Neural progenitor cell (in vitro differentiated cells): ENCODE results near the gene CCDC3. TPM values are rescaled to one million over a fixed set of nuclear protein-coding genes. Genes with fewer than 3 reads are reported as not detected.

ENCODE experiments used
- DNase-seq: peaks from one replicate; pipeline ENCODE4 v3.0.0-alpha.2; 2016; ENCODE audit warnings: low spot score
- H2AFZ ChIP-seq: fragments of 200-600 bp; sonication (generic); replicated peaks from 2 replicates; pipeline ENCODE4 v1.6.1; 2016; ENCODE audit warnings: antibody characterized with exemption
- H3F3A ChIP-seq: fragments of 200-600 bp; sonication (generic); 2 replicates; pipeline ENCODE4 v1.6.1; 2016; ENCODE audit warnings: antibody characterized with exemption, low read depth
- H3K27ac ChIP-seq: fragments of 200-600 bp; sonication (generic); 2 replicates; pipeline ENCODE4 v1.5.1; 2016; ENCODE audit warnings: mild to moderate bottlenecking
- H3K27me3 ChIP-seq: fragments of 200-600 bp; sonication (generic); 2 replicates; pipeline ENCODE4 v1.6.1; 2016; ENCODE audit warnings: mild to moderate bottlenecking, moderate library complexity
- H3K36me3 ChIP-seq: fragments of 200-600 bp; sonication (generic); 2 replicates; pipeline ENCODE4 v1.5.1; 2016
- H3K4me1 ChIP-seq: fragments of 200-600 bp; sonication (generic); 2 replicates; pipeline ENCODE4 v1.6.1; 2016; ENCODE audit warnings: mixed run types
- H3K4me2 ChIP-seq: fragments of 200-600 bp; sonication (generic); 2 replicates; pipeline ENCODE4 v1.6.1; 2016
- H3K4me3 ChIP-seq: fragments of 200-600 bp; sonication (generic); 2 replicates; pipeline ENCODE4 v1.5.1; 2016
- H3K79me2 ChIP-seq: fragments of 200-600 bp; sonication (generic); 2 replicates; pipeline ENCODE4 v1.6.1; 2016; ENCODE audit warnings: low read depth
- H3K9ac ChIP-seq: fragments of 200-600 bp; sonication (generic); 2 replicates; pipeline ENCODE4 v1.6.1; 2016
- H3K9me3 ChIP-seq: fragments of 200-600 bp; sonication (generic); 2 replicates; pipeline ENCODE4 v1.5.1; 2016; ENCODE audit warnings: low read depth
- H4K20me1 ChIP-seq: fragments of 200-600 bp; sonication (generic); 2 replicates; pipeline ENCODE4 v1.6.1; 2016; ENCODE audit warnings: low read depth
- H3K27ac Mint-ChIP-seq: 3 replicates; pipeline ENCODE4 v1.8.0; 2021; ENCODE audit warnings: mixed read lengths
- H3K27me3 Mint-ChIP-seq: 2 replicates; pipeline ENCODE4 v1.8.0; 2022; ENCODE audit warnings: low read depth, mild to moderate bottlenecking, inconsistent platforms, moderate library complexity, mixed read lengths; ENCODE audit not compliant: insufficient read depth
- H3K36me3 Mint-ChIP-seq: 3 replicates; pipeline ENCODE4 v1.8.0; 2021; ENCODE audit warnings: mixed read lengths
- H3K4me1 Mint-ChIP-seq: 3 replicates; pipeline ENCODE4 v1.8.0; 2021; ENCODE audit warnings: mixed read lengths
- H3K4me3 Mint-ChIP-seq: 3 replicates; pipeline ENCODE4 v1.8.0; 2021; ENCODE audit warnings: mild to moderate bottlenecking, moderate library complexity, mixed read lengths
- H3K9me3 Mint-ChIP-seq: 3 replicates; pipeline ENCODE4 v1.8.0; 2020; ENCODE audit warnings: mixed read lengths
- EZH2 ChIP-seq: fragments of 200-600 bp; sonication (generic); IDR thresholded peaks from 2 replicates; pipeline ENCODE4 v1.6.1; 2017; ENCODE audit warnings: antibody characterized with exemption, mild to moderate bottlenecking, moderate library complexity
- EZH2phosphoT487 ChIP-seq: fragments of 200-600 bp; sonication (generic); IDR thresholded peaks from 2 replicates; pipeline ENCODE4 v1.6.1; 2017; ENCODE audit warnings: antibody characterized with exemption
- total RNA-seq: library from RNA; depleted of rRNA; stranded (reverse); fragments of >200 nt; gene quantifications from 2 replicates; pipeline ENCODE4 v1.2.3, GENCODE V29; 2015; ENCODE audit warnings: low replicate concordance
- TF ChIP-seq, protein P1 (sequence below): fragments of 200-600 bp; sonication (generic); IDR thresholded peaks from 2 replicates; pipeline ENCODE4 v1.5.1; 2017; ENCODE audit warnings: antibody characterized with exemption, mild to moderate bottlenecking

The CCDC3 gene
- total RNA-seq, 1 donor from 2014 or later, result not detected

DNA sequence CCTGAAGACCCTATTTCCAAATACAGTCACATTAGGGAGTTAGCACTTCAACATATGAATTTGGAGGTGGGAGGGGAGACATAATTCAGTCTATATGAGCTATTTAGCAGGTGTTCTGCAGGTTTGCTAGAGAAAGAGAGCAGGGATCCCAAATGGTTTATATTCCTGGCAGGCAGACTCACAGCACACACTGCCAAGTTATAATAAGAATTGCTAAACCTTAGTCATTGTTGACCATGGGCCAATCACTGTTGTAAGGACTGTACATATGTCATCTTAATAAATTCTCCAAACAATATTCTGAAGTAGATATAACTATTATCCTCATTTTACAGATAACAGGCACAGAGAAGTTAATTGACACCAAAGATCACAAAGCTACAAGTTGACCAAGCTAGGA, 1.5 kb upstream of the CCDC3 start:
- H3K27ac Mint-ChIP-seq, result no peak overlapping the region
- peaks cover 3% of the 10 kb centered on the region for H3K4me1 ChIP-seq

DNA sequence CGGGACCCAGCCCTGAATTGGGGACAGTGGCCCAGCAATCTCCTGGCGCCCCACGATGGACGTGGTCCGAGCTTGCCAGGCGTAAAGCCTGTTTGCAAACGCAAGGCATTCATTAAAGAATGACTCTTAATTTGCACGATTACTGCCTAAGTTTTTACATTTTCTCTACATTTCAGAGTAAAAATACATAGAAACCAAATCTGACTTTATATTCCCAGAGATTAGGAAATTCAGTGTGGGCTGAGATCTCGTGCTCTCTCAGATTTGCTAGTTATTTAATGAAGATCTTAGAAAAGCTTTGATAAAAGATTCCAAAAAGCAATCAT, 337 bp upstream of the CCDC3 start:
- H3K4me1 Mint-ChIP-seq, result peaks cover 8% of the 10 kb centered on the region
- Histone ChIP-seq H3F3A (peaks cover 5% of the 10 kb centered on the region), H3K79me2 (no peaks in the 10 kb centered on the region), H3K27me3 (peaks cover 60% of the 10 kb centered on the region), H3K9me3 (no peaks in the 10 kb centered on the region), H3K4me1 (peaks cover 3% of the 10 kb centered on the region), H3K36me3 (no peaks in the 10 kb centered on the region), H3K4me2 (peak overlapping the region; percentile 90), H3K9ac (no peak overlapping the region), H3K27ac (no peak overlapping the region), H3K4me3 (peak overlapping the region; percentile 59), H4K20me1 (no peaks in the 10 kb centered on the region), H2AFZ (peak overlapping the region; percentile 72)
- DNase-seq, result no peak
- H3K27ac Mint-ChIP-seq, result no peak overlapping the region
- no peaks in the 10 kb centered on the region for H3K9me3 Mint-ChIP-seq
- H3K36me3 Mint-ChIP-seq, result no peaks in the 10 kb centered on the region
- peaks cover 35% of the 10 kb centered on the region for H3K27me3 Mint-ChIP-seq
- peak overlapping the region; percentile 76 for H3K4me3 Mint-ChIP-seq
- TF ChIP-seq EZH2, result peak; percentile 20
- TF ChIP-seq, protein P1, sequence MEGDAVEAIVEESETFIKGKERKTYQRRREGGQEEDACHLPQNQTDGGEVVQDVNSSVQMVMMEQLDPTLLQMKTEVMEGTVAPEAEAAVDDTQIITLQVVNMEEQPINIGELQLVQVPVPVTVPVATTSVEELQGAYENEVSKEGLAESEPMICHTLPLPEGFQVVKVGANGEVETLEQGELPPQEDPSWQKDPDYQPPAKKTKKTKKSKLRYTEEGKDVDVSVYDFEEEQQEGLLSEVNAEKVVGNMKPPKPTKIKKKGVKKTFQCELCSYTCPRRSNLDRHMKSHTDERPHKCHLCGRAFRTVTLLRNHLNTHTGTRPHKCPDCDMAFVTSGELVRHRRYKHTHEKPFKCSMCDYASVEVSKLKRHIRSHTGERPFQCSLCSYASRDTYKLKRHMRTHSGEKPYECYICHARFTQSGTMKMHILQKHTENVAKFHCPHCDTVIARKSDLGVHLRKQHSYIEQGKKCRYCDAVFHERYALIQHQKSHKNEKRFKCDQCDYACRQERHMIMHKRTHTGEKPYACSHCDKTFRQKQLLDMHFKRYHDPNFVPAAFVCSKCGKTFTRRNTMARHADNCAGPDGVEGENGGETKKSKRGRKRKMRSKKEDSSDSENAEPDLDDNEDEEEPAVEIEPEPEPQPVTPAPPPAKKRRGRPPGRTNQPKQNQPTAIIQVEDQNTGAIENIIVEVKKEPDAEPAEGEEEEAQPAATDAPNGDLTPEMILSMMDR, result no peak

More for the DNA sequence above, 1.5 kb upstream of the CCDC3 start:
- Mint-ChIP-seq H3K4me1 (peaks cover 8% of the 10 kb centered on the region), H3K4me3 (peak overlapping the region; percentile 22), H3K27me3 (peaks cover 37% of the 10 kb centered on the region), H3K9me3 (no peaks in the 10 kb centered on the region), H3K36me3 (no peaks in the 10 kb centered on the region)
- Histone ChIP-seq H3K9me3 (no peaks in the 10 kb centered on the region), H3K9ac (no peak overlapping the region), H3F3A (peaks cover 5% of the 10 kb centered on the region), H3K4me2 (no peak overlapping the region), H3K4me3 (no peak overlapping the region), H3K79me2 (no peaks in the 10 kb centered on the region), H3K27ac (no peak overlapping the region), H3K36me3 (no peaks in the 10 kb centered on the region), H2AFZ (no peak overlapping the region), H4K20me1 (no peaks in the 10 kb centered on the region), H3K27me3 (peaks cover 60% of the 10 kb centered on the region)
- DNase-seq, result no peak
- TF ChIP-seq, protein P1, result no peak
- TF ChIP-seq EZH2, result no peak
- no peak for TF ChIP-seq EZH2phosphoT487

DNA sequence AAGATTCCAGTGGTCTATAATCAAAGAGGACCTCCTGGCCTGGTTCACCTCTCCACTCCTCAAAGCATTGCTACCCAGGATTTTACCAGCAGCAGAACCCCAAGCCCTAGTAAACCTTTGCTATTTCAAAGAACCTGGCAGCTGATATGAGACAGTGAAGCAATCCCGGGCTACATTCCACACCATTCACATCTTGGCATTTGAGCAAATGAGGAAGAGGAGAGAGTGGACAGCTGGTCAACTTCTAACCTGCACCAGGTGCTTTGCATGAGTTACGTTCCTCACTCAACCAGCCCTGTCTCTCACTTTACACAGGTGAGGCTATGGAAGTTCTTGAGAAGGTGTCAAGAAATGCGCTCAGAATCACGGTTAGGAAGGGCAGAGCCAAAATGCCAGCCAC, 1.1 kb downstream of the CCDC3 start:
- H2AFZ ChIP-seq, result no peak overlapping the region
- no peak overlapping the region for H3K27ac ChIP-seq
- H3F3A ChIP-seq, result peaks cover 5% of the 10 kb centered on the region
- DNase-seq, result no peak
- no peaks in the 10 kb centered on the region for H4K20me1 ChIP-seq
- peaks cover 35% of the 10 kb centered on the region for H3K27me3 Mint-ChIP-seq
- no peaks in the 10 kb centered on the region for H3K36me3 Mint-ChIP-seq
- H3K9me3 ChIP-seq, result no peaks in the 10 kb centered on the region
- TF ChIP-seq EZH2, result no peak
- TF ChIP-seq EZH2phosphoT487, result no peak
- TF ChIP-seq, protein P1, result no peak
- H3K9ac ChIP-seq, result no peak overlapping the region
- H3K27me3 ChIP-seq, result peaks cover 60% of the 10 kb centered on the region
- H3K36me3 ChIP-seq, result no peaks in the 10 kb centered on the region
- no peak overlapping the region for H3K4me2 ChIP-seq
- H3K4me1 ChIP-seq, result peaks cover 3% of the 10 kb centered on the region
- no peaks in the 10 kb centered on the region for H3K79me2 ChIP-seq
- no peak overlapping the region for H3K4me3 ChIP-seq
- H3K9me3 Mint-ChIP-seq, result no peaks in the 10 kb centered on the region
- peak overlapping the region; percentile 79 for H3K4me3 Mint-ChIP-seq
- H3K27ac Mint-ChIP-seq, result no peak overlapping the region
- peaks cover 11% of the 10 kb centered on the region for H3K4me1 Mint-ChIP-seq

DNA sequence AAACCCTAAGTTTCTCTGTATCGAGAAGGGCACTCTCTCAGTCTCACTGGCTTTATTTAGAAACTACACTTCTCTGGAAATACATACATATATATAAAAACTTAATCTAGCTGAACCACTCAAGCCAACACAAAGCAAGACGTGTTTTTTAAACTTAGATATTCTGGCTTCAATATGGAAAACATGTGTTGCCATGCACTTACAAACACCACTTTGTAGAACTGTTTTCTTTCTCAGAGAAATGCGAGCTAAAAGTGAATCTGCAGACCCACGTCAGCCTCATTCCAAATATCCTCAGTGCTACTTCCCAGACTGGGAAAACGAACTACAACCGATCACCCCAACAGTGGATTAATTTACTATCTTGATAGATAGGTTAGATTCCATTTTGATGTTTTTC, 1.7 kb downstream of the CCDC3 start:
- Histone ChIP-seq H3K9ac (no peak overlapping the region), H4K20me1 (no peaks in the 10 kb centered on the region), H3K27me3 (peaks cover 60% of the 10 kb centered on the region), H2AFZ (no peak overlapping the region), H3K4me1 (peaks cover 3% of the 10 kb centered on the region), H3K36me3 (no peaks in the 10 kb centered on the region), H3F3A (peaks cover 5% of the 10 kb centered on the region), H3K79me2 (no peaks in the 10 kb centered on the region), H3K4me2 (no peak overlapping the region), H3K27ac (no peak overlapping the region), H3K4me3 (no peak overlapping the region), H3K9me3 (no peaks in the 10 kb centered on the region)
- TF ChIP-seq, protein P1, result no peak
- no peak for TF ChIP-seq EZH2phosphoT487
- TF ChIP-seq EZH2, result no peak
- H3K36me3 Mint-ChIP-seq, result no peaks in the 10 kb centered on the region
- H3K27ac Mint-ChIP-seq, result no peak overlapping the region
- peaks cover 35% of the 10 kb centered on the region for H3K27me3 Mint-ChIP-seq
- peaks cover 11% of the 10 kb centered on the region for H3K4me1 Mint-ChIP-seq
- no peak overlapping the region for H3K4me3 Mint-ChIP-seq
- no peaks in the 10 kb centered on the region for H3K9me3 Mint-ChIP-seq
- DNase-seq, result no peak
